H1 (cell line): ENCODE results near the gene GNB1.

ENCODE experiments used
- CTCF ChIP-seq, 3 experiments: IDR thresholded peaks; 1 replicate in 2 of 3; 2 replicates in 1 of 3; pipeline versions ENCODE4 v1.5.1 to v1.6.1; 2011; ENCODE audit warnings: low read length in 3 of 3, mild to moderate bottlenecking in 3 of 3, inconsistent platforms in 2 of 3, low read depth in 1 of 3, moderate library complexity in 1 of 3; ENCODE audit not compliant: insufficient read depth in 1 of 3; ENCODE audit errors: control extremely low read depth in 1 of 3
- POLR2A ChIP-seq, 2 experiments: IDR thresholded peaks; 1 replicate in 1 of 2; 2 replicates in 1 of 2; pipeline ENCODE4 v1.6.1; 2011; ENCODE audit warnings: low read depth in 2 of 2, low read length in 2 of 2, mild to moderate bottlenecking in 2 of 2; ENCODE audit errors: control extremely low read depth in 1 of 2
- SP2 ChIP-seq: IDR thresholded peaks from 2 replicates; pipeline ENCODE4 v1.6.1; 2012; ENCODE audit warnings: mild to moderate bottlenecking, low read length, inconsistent platforms
- SRF ChIP-seq: IDR thresholded peaks from 2 replicates; pipeline ENCODE4 v1.6.1; 2011; ENCODE audit warnings: mild to moderate bottlenecking, low read depth, low read length, moderate library complexity
- TEAD4 ChIP-seq: IDR thresholded peaks from 2 replicates; pipeline ENCODE4 v1.6.1; 2012; ENCODE audit warnings: low read depth, low read length, inconsistent platforms, mixed read lengths

GRCh38 chr1:1827089-1827848 is 63.6 kb downstream of the GNB1 start:
- TF ChIP-seq SRF (no peak), CTCF (IDR thresholded peaks at IDR 0.05; ENCODE audit: control extremely low read depth in 1 of 3, insufficient read depth in 1 of 3, low read depth in 1 of 3, low read length in 3 of 3) (no peak), TEAD4 (no peak), POLR2A (IDR thresholded peaks at IDR 0.05; ENCODE audit: control extremely low read depth in 1 of 2, low read depth in 2 of 2, low read length in 2 of 2) (no peak), SP2 (no peak)
